ENCODE data around the gene SLC25A11. TPM values are rescaled to one million over a fixed set of nuclear protein-coding genes. Genes with fewer than 3 reads are reported as not detected.

The SLC25A11 gene
- total and polyA plus RNA-seq, 4 experiments from 2014 or later = 43.5 to 101 (median 52.3) TPM

DNA sequence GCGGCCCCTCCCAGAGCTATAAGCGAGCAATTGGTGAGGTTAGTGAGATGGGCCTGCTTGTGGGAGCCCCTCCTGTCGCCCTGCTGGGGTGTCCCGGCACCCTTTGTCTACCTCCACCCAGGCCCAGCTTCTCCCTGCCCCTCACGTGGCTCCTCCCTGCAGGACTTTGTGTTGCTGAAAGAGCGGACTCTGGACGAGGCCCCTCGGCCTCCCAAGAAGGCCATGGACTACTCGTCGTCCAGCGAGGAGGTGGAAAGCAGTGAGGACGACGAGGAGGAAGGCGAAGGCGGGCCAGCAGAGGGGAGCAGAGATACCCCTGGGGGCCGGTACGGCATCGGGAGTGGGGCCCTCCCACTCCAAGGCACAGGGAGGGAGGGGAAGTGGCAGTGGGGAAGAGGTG lies 46.6 kb downstream of the SLC25A11 start:
- H3K9me3 Mint-ChIP-seq = no peaks in the 10 kb centered on the region
- no peak for DNase-seq
- intact Hi-C loops (cut with micrococcal nuclease) = no loop called here
- H3K36me3 Mint-ChIP-seq = peaks cover 26 to 53% of the 10 kb centered on the region in 2 donors
- H3K4me3 Mint-ChIP-seq = no peak overlapping the region
- Histone ChIP-seq H3K27ac (ENCODE audit: low read depth, low read length) (no peak overlapping the region), H3K36me3 (ENCODE audit: insufficient read depth, low read length) (peaks cover 57% of the 10 kb centered on the region), H3K4me1 (ENCODE audit: insufficient read depth, low read length) (no peaks in the 10 kb centered on the region), H3K9me3 (ENCODE audit: control insufficient read depth in 1 of 2, low read length in 2 of 2) (no peaks in the 10 kb centered on the region), H3K4me3 (ENCODE audit: low read length in 2 of 2) (no peak overlapping the region), H3K27me3 (ENCODE audit: insufficient read depth, low read length) (no peaks in the 10 kb centered on the region)
- H3K27me3 Mint-ChIP-seq = no peaks in the 10 kb centered on the region
- H3K27ac Mint-ChIP-seq = no peak overlapping the region
- CTCF ChIA-PET (ENCODE audit: partially characterized antibody) = interaction anchor here (7.3 kb wide), 1 partner anchor 185 kb away, joined by 50 read pairs; the partner anchor contains the start of gene ARRB2
- POLR2A ChIA-PET (ENCODE audit: partially characterized antibody) = no interaction called here
- H3K4me1 Mint-ChIP-seq = peaks cover 1 to 7% (median 3%) of the 10 kb centered on the region in 4 donors

- H3K4me3 ChIP-seq (ENCODE audit: low read length in 2 of 2) = no peak overlapping the region
- no peaks in the 10 kb centered on the region for H3K27me3 Mint-ChIP-seq
- CTCF ChIA-PET (ENCODE audit: partially characterized antibody) = interaction anchor here (1.6 to 7.3 kb wide), 2 partner anchors 105 to 184 kb away, joined by 3 to 50 read pairs; partner anchors contain the start of gene ARRB2
- H3K4me1 ChIP-seq (ENCODE audit: insufficient read depth, low read length) = no peaks in the 10 kb centered on the region
- H3K9me3 Mint-ChIP-seq = no peaks in the 10 kb centered on the region
- H3K4me3 Mint-ChIP-seq = no peak overlapping the region
- H3K9me3 ChIP-seq (ENCODE audit: control insufficient read depth in 1 of 2, low read length in 2 of 2) = no peaks in the 10 kb centered on the region
- intact Hi-C loops (cut with micrococcal nuclease) = no loop called here
- peaks cover 26 to 53% of the 10 kb centered on the region in 2 donors for H3K36me3 Mint-ChIP-seq
- H3K27ac Mint-ChIP-seq = peak overlapping the region in 1 of 7 donors; percentile 73
- no peaks in the 10 kb centered on the region for H3K27me3 ChIP-seq (ENCODE audit: insufficient read depth, low read length)
- POLR2A ChIA-PET (ENCODE audit: partially characterized antibody) = interaction anchor here (1.1 to 1.7 kb wide), 2 partner anchors 86 to 189 kb away, joined by 3 to 4 read pairs; partner anchors contain the start of genes PELP1 and PLD2
- peaks cover 57% of the 10 kb centered on the region for H3K36me3 ChIP-seq (ENCODE audit: insufficient read depth, low read length)
- no peak for DNase-seq
- no peak overlapping the region for H3K27ac ChIP-seq (ENCODE audit: low read depth, low read length)
- peaks cover 0 to 6% (median 2%) of the 10 kb centered on the region in 4 donors for H3K4me1 Mint-ChIP-seq
Measured at GRCh38 chr17:4892499-4893221, 47.2 kb downstream of the SLC25A11 start.

- peaks cover 0 to 6% (median 2%) of the 10 kb centered on the region in 4 donors for H3K4me1 Mint-ChIP-seq
- H3K27me3 Mint-ChIP-seq = no peaks in the 10 kb centered on the region
- Histone ChIP-seq H3K27me3 (ENCODE audit: insufficient read depth, low read length) (no peaks in the 10 kb centered on the region), H3K4me3 (ENCODE audit: low read length in 2 of 2) (no peak overlapping the region), H3K9me3 (ENCODE audit: control insufficient read depth in 1 of 2, low read length in 2 of 2) (no peaks in the 10 kb centered on the region), H3K4me1 (ENCODE audit: insufficient read depth, low read length) (no peaks in the 10 kb centered on the region), H3K27ac (ENCODE audit: low read depth, low read length) (no peak overlapping the region), H3K36me3 (ENCODE audit: insufficient read depth, low read length) (peaks cover 65% of the 10 kb centered on the region)
- no peaks in the 10 kb centered on the region for H3K9me3 Mint-ChIP-seq
- H3K36me3 Mint-ChIP-seq = peaks cover 35 to 56% of the 10 kb centered on the region in 2 donors
- intact Hi-C loops (cut with micrococcal nuclease) = no loop called here
- H3K4me3 Mint-ChIP-seq = no peak overlapping the region
- DNase-seq = no peak
- POLR2A ChIA-PET (ENCODE audit: partially characterized antibody) = interaction anchor here (0.6 to 4.9 kb wide), 6 partner anchors 7 to 188 kb away, joined by 3 to 28 read pairs (median 8); partner anchors contain the start of genes ARRB2, C17orf107, CHRNE and PELP1
- H3K27ac Mint-ChIP-seq = no peak overlapping the region
- CTCF ChIA-PET (ENCODE audit: partially characterized antibody) = interaction anchor here (1.3 to 7.3 kb wide), 5 partner anchors 11 to 188 kb away, joined by 3 to 50 read pairs (median 4); partner anchors contain the start of genes ARRB2, CHRNE and PELP1
Measured at GRCh38 chr17:4891411-4892410, 48.1 kb downstream of the SLC25A11 start.

DNA sequence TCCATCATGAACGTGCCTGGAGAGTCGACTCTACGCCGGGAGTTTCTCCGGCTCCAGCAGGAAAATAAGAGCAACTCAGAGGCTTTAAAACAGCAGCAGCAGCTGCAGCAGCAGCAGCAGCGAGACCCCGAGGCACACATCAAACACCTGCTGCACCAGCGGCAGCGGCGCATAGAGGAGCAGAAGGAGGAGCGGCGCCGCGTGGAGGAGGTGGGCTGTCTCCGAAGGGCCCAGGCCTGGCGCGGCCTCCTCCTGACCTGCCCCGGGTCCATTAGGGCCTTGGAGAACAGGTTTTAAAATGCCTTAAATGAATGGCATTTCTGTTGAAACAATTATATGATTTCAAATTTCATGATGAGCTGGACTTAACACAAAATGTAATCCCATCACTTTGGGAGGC lies 52.3 kb downstream of the SLC25A11 start:
- CTCF ChIA-PET (ENCODE audit: partially characterized antibody) = interaction anchor here (1.1 to 7.3 kb wide), 4 partner anchors 9 to 179 kb away, joined by 3 to 50 read pairs (median 14); partner anchors contain the start of genes ARRB2 and GLTPD2
- H3K36me3 Mint-ChIP-seq = peaks cover 33 to 48% of the 10 kb centered on the region in 2 donors

More for the DNA sequence above, 52.3 kb downstream of the SLC25A11 start:
- no peak overlapping the region for H3K4me3 Mint-ChIP-seq
- Histone ChIP-seq H3K4me1 (ENCODE audit: insufficient read depth, low read length) (no peaks in the 10 kb centered on the region), H3K36me3 (ENCODE audit: insufficient read depth, low read length) (peaks cover 57% of the 10 kb centered on the region), H3K9me3 (ENCODE audit: control insufficient read depth in 1 of 2, low read length in 2 of 2) (no peaks in the 10 kb centered on the region), H3K27ac (ENCODE audit: low read depth, low read length) (no peak overlapping the region), H3K27me3 (ENCODE audit: insufficient read depth, low read length) (no peaks in the 10 kb centered on the region), H3K4me3 (ENCODE audit: low read length in 2 of 2) (no peak overlapping the region)
- no peaks in the 10 kb centered on the region for H3K27me3 Mint-ChIP-seq
- intact Hi-C loops (cut with micrococcal nuclease) = loop anchor here (10.0 kb wide), 1 partner anchor 53 kb away; the partner anchor contains the start of gene MINK1
- no peaks in the 10 kb centered on the region for H3K9me3 Mint-ChIP-seq
- peaks cover 0 to 6% (median 2%) of the 10 kb centered on the region in 4 donors for H3K4me1 Mint-ChIP-seq
- POLR2A ChIA-PET (ENCODE audit: partially characterized antibody) = interaction anchor here (0.8 to 4.9 kb wide), 4 partner anchors 11 to 178 kb away, joined by 3 to 28 read pairs (median 8); partner anchors contain the start of genes ARRB2 and C17orf107
- no peak overlapping the region for H3K27ac Mint-ChIP-seq
- no peak for DNase-seq

Small RNAs within 50 kb of the gene (microRNA-seq; reads per million reads assigned to microRNA genes)
- gene MIR6864 (ENCODE audit: borderline microRNAs expressed, borderline number of aligned reads, borderline replicate concordance) (not detected), gene MIR6865 (ENCODE audit: borderline microRNAs expressed, borderline number of aligned reads, borderline replicate concordance) (not detected)

Other genes with a start within 250 kb of the SLC25A11 start
- 10 to 100 TPM; 78.0 to 81.8 TPM for gene PELP1, start 235.9 kb downstream of the SLC25A11 start, total RNA-seq
- 10 to 100 TPM in 1 of 2 donors, 1 to 10 TPM in 1; 6.0 to 11.1 TPM for gene PELP1, start 235.9 kb downstream of the SLC25A11 start, polyA plus RNA-seq
- gene ARRB2, start 229.4 kb downstream of the SLC25A11 start, total RNA-seq = 100 to 1,000 TPM; 340 to 341 TPM
- gene ARRB2, start 229.4 kb downstream of the SLC25A11 start, polyA plus RNA-seq = 10 to 100 TPM; 54.5 to 56.7 TPM
- 10 to 100 TPM; 31.7 to 35.4 TPM for gene MED11, start 208.6 kb downstream of the SLC25A11 start, total RNA-seq
- 10 to 100 TPM; 37.5 to 54.0 TPM for gene MED11, start 208.6 kb downstream of the SLC25A11 start, polyA plus RNA-seq
- under 1 TPM; 0.41 to 0.44 TPM for gene ZMYND15, start 200.2 kb downstream of the SLC25A11 start, total RNA-seq
- under 1 TPM in 1 of 2 donors, not detected in 1; 0.15 TPM for gene ZMYND15, start 200.2 kb downstream of the SLC25A11 start, polyA plus RNA-seq
- 1 to 10 TPM; 3.2 to 3.4 TPM for gene CXCL16, start 200.1 kb downstream of the SLC25A11 start, total RNA-seq
- 1 to 10 TPM; 1.8 to 3.8 TPM for gene CXCL16, start 200.1 kb downstream of the SLC25A11 start, polyA plus RNA-seq
- not detected for gene TM4SF5, start 168.2 kb downstream of the SLC25A11 start, total RNA-seq
- gene TM4SF5, start 168.2 kb downstream of the SLC25A11 start, polyA plus RNA-seq = not detected
- under 1 TPM in 1 of 2 experiments, not detected in 1; 0.50 TPM for gene VMO1, start 153.7 kb downstream of the SLC25A11 start, total RNA-seq
- gene VMO1, start 153.7 kb downstream of the SLC25A11 start, polyA plus RNA-seq = not detected
- not detected for gene GLTPD2, start 151.1 kb downstream of the SLC25A11 start, total RNA-seq
- not detected for gene GLTPD2, start 151.1 kb downstream of the SLC25A11 start, polyA plus RNA-seq
- 10 to 100 TPM; 44.4 to 46.4 TPM for gene PSMB6, start 143.9 kb downstream of the SLC25A11 start, total RNA-seq
- gene PSMB6, start 143.9 kb downstream of the SLC25A11 start, polyA plus RNA-seq = 100 to 1,000 TPM; 235 to 462 TPM
- gene PLD2, start 132.9 kb downstream of the SLC25A11 start, total RNA-seq = 10 to 100 TPM; 30.8 to 37.5 TPM
- 1 to 10 TPM; 1.9 to 5.0 TPM for gene PLD2, start 132.9 kb downstream of the SLC25A11 start, polyA plus RNA-seq
- 100 to 1,000 TPM; 134 to 139 TPM for gene MINK1, start 106.7 kb downstream of the SLC25A11 start, total RNA-seq
- 10 to 100 TPM in 1 of 2 donors, 1 to 10 TPM in 1; 4.3 to 43.6 TPM for gene MINK1, start 106.7 kb downstream of the SLC25A11 start, polyA plus RNA-seq
- gene C17orf107, start 40.5 kb downstream of the SLC25A11 start, total RNA-seq = 1 to 10 TPM; 4.3 to 5.0 TPM
- gene C17orf107, start 40.5 kb downstream of the SLC25A11 start, polyA plus RNA-seq = under 1 TPM; 0.50 to 0.68 TPM
- gene CHRNE, start 36.9 kb downstream of the SLC25A11 start, total RNA-seq = 1 to 10 TPM in 1 of 2 experiments, under 1 TPM in 1; 0.64 to 1.3 TPM
- gene CHRNE, start 36.9 kb downstream of the SLC25A11 start, polyA plus RNA-seq = under 1 TPM; 0.08 to 0.21 TPM
- gene GP1BA, start 7.8 kb downstream of the SLC25A11 start, total RNA-seq = not detected
- not detected for gene GP1BA, start 7.8 kb downstream of the SLC25A11 start, polyA plus RNA-seq
- gene RNF167, start 222 bp upstream of the SLC25A11 start, total RNA-seq = 100 to 1,000 TPM; 154 to 172 TPM
- gene RNF167, start 222 bp upstream of the SLC25A11 start, polyA plus RNA-seq = 10 to 100 TPM; 52.4 to 61.5 TPM
- gene PFN1, start 8.5 kb upstream of the SLC25A11 start, total RNA-seq = 100 to 1,000 TPM; 560 to 585 TPM
- gene PFN1, start 8.5 kb upstream of the SLC25A11 start, polyA plus RNA-seq = 1,000 to 10,000 TPM; 2,226 to 2,605 TPM
- 10 to 100 TPM; 16.2 to 21.8 TPM for gene ENO3, start 11.1 kb upstream of the SLC25A11 start, total RNA-seq
- gene ENO3, start 11.1 kb upstream of the SLC25A11 start, polyA plus RNA-seq = 1 to 10 TPM; 1.5 to 2.4 TPM
- 10 to 100 TPM; 36.7 to 38.4 TPM for gene SPAG7, start 27.8 kb upstream of the SLC25A11 start, total RNA-seq
- 100 to 1,000 TPM in 1 of 2 donors, 10 to 100 TPM in 1; 94.1 to 133 TPM for gene SPAG7, start 27.8 kb upstream of the SLC25A11 start, polyA plus RNA-seq
- gene CAMTA2, start 47.6 kb upstream of the SLC25A11 start, total RNA-seq = 10 to 100 TPM; 63.0 to 84.8 TPM
- gene CAMTA2, start 47.6 kb upstream of the SLC25A11 start, polyA plus RNA-seq = 10 to 100 TPM in 1 of 2 donors, 1 to 10 TPM in 1; 4.6 to 25.4 TPM
- gene INCA1, start 57.5 kb upstream of the SLC25A11 start, total RNA-seq = under 1 TPM; 0.36 to 0.67 TPM
- gene INCA1, start 57.5 kb upstream of the SLC25A11 start, polyA plus RNA-seq = under 1 TPM; 0.26 to 0.71 TPM
- 10 to 100 TPM; 29.8 to 36.9 TPM for gene KIF1C, start 57.9 kb upstream of the SLC25A11 start, total RNA-seq
- gene KIF1C, start 57.9 kb upstream of the SLC25A11 start, polyA plus RNA-seq = 10 to 100 TPM in 1 of 2 donors, 1 to 10 TPM in 1; 1.8 to 10.8 TPM
- gene SLC52A1, start 95.4 kb upstream of the SLC25A11 start, total RNA-seq = under 1 TPM; 0.53 to 0.58 TPM
- under 1 TPM; 0.20 to 0.29 TPM for gene SLC52A1, start 95.4 kb upstream of the SLC25A11 start, polyA plus RNA-seq
- 10 to 100 TPM; 12.0 to 13.0 TPM for gene ZFP3, start 138.4 kb upstream of the SLC25A11 start, total RNA-seq
- gene ZFP3, start 138.4 kb upstream of the SLC25A11 start, polyA plus RNA-seq = 1 to 10 TPM in 1 of 2 donors, under 1 TPM in 1; 0.52 to 1.3 TPM
- gene ZNF232, start 171.8 kb upstream of the SLC25A11 start, total RNA-seq = 10 to 100 TPM; 18.7 to 19.7 TPM
- 1 to 10 TPM; 2.8 to 9.8 TPM for gene ZNF232, start 171.8 kb upstream of the SLC25A11 start, polyA plus RNA-seq
- gene USP6, start 176.0 kb upstream of the SLC25A11 start, total RNA-seq = under 1 TPM in 1 of 2 experiments, not detected in 1; 0.14 TPM
- gene USP6, start 176.0 kb upstream of the SLC25A11 start, polyA plus RNA-seq = under 1 TPM; 0.02 TPM